IPS DF 4.7 (cell line): Measurements from ENCODE around the gene KLRF1.

Source experiments
- DNase-seq: peaks from one replicate; pipeline ENCODE4 v3.0.0-alpha.2; 2013; ENCODE audit warnings: low spot score; ENCODE audit errors: extremely low read depth

The KLRF1 gene

GRCh38 chr12:9808504-9808903 lies 18.8 kb upstream of the KLRF1 start:
- DNase-seq = no peak

GRCh38 chr12:9809338-9809737 lies 17.9 kb upstream of the KLRF1 start:
- DNase-seq = no peak

- DNase-seq = no peak
These were observed 17.4 kb upstream of the KLRF1 start for GRCh38 chr12:9809866-9810265.

GRCh38 chr12:9810671-9811070 lies 16.6 kb upstream of the KLRF1 start:
- no peak for DNase-seq

- no peak for DNase-seq
These were observed 15.7 kb upstream of the KLRF1 start for GRCh38 chr12:9811621-9812020.

- peak; percentile 49 for DNase-seq
These were observed 13.2 kb upstream of the KLRF1 start for GRCh38 chr12:9813821-9814798.

GRCh38 chr12:9820281-9820930 lies 6.9 kb upstream of the KLRF1 start:
- DNase-seq = no peak

GRCh38 chr12:9829483-9829882 lies 2.2 kb downstream of the KLRF1 start:
- no peak for DNase-seq

GRCh38 chr12:9829982-9830381 lies 2.7 kb downstream of the KLRF1 start:
- DNase-seq = no peak

- DNase-seq = no peak
These were observed 4.4 kb downstream of the KLRF1 start for GRCh38 chr12:9831720-9832119.

- no peak for DNase-seq
These were observed 16.1 kb downstream of the KLRF1 start for GRCh38 chr12:9843407-9843806.

- DNase-seq = no peak
These were observed 21.6 kb downstream of the KLRF1 start for GRCh38 chr12:9848899-9849298.

- no peak for DNase-seq
These were observed 23.8 kb downstream of the KLRF1 start for GRCh38 chr12:9851050-9851449.

GRCh38 chr12:9851927-9852326 lies 24.6 kb downstream of the KLRF1 start:
- DNase-seq = no peak

- no peak for DNase-seq
These were observed 28.9 kb downstream of the KLRF1 start for GRCh38 chr12:9856151-9856550.

- no peak for DNase-seq
These were observed 29.6 kb downstream of the KLRF1 start for GRCh38 chr12:9856894-9857293.

- no peak for DNase-seq
These were observed 30.9 kb downstream of the KLRF1 start for GRCh38 chr12:9858135-9858534.

- DNase-seq = no peak
These were observed 37.8 kb downstream of the KLRF1 start for GRCh38 chr12:9864913-9865675.

GRCh38 chr12:9866860-9867269 lies 39.6 kb downstream of the KLRF1 start:
- DNase-seq = no peak

GRCh38 chr12:9867531-9867930 lies 40.2 kb downstream of the KLRF1 start:
- DNase-seq = no peak

GRCh38 chr12:9868311-9868801 lies 41.1 kb downstream of the KLRF1 start:
- no peak for DNase-seq

- DNase-seq = no peak
These were observed 41.6 kb downstream of the KLRF1 start for GRCh38 chr12:9868951-9869306.
